ENCODE results near the gene SCML2. TPM values are rescaled to one million over a fixed set of nuclear protein-coding genes. Genes with fewer than 3 reads are reported as not detected.
A peak's percentile ranks its signal among the peaks of the same experiment; 100 is the strongest.
"Not testable (repeated sequence)": the region's sequence is repeated elsewhere in the genome, so short reads cannot be mapped to it uniquely, and the experiment has no call there.

Gene SCML2
- total and polyA plus RNA-seq, 2 donors (not counting 1 experiment from before 2014, with no cell fraction given): 1.2 to 1.3 TPM

DNA sequence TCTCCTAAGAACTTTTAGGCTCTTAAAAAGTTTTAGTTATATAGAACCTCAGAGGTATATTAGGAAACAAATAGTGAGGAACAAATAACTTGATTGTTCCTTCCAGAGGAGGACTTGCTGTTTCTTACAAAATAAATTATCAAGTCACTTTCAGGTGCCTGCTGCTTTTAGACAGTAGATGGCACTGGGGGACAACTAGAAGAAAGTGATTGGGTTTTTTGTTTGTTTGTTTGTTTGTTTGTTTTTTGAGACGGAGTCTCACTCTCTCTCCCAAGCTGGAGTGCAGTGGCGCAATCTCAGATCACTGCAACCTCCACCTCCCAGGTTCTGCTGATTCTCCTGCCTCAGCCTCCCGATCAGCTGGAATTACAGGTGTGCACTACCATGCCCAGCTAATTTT, 35.5 kb upstream of the SCML2 start:
- Histone ChIP-seq H3K27me3 (replicated peaks in 1 of 4; ENCODE audit: control extremely low read depth in 1 of 4, control insufficient read depth in 3 of 4, insufficient read depth in 4 of 4, low read length in 3 of 4) (no peaks in the 10 kb centered on the region), H3K36me3 (replicated peaks in 1 of 2; ENCODE audit: control extremely low read depth in 1 of 2, control insufficient read depth in 1 of 2, extremely low read depth in 1 of 2, insufficient read depth in 2 of 2, low read length in 1 of 2) (no peaks in the 10 kb centered on the region), H3K4me1 (ENCODE audit: control insufficient read depth in 2 of 2, insufficient read depth in 2 of 2, low read length in 2 of 2) (no peaks in the 10 kb centered on the region), H3K27ac (ENCODE audit: low read length in 2 of 2) (no peak overlapping the region), H3K79me2 (ENCODE audit: control insufficient read depth, insufficient read depth, low read length) (no peaks in the 10 kb centered on the region), H3K9ac (ENCODE audit: low read length) (no peak overlapping the region), H3K4me3 (ENCODE audit: control extremely low read depth in 1 of 5, extremely low read depth in 1 of 5, insufficient read depth in 1 of 5, low read depth in 2 of 5, low read length in 4 of 5) (no peak overlapping the region), H2AFZ (ENCODE audit: insufficient read depth, low read depth, low read length, poor library complexity, severe bottlenecking) (no peak overlapping the region), H3K9me3 (ENCODE audit: control extremely low read depth in 1 of 3, control insufficient read depth in 2 of 3, insufficient read depth in 1 of 3, low read length in 2 of 3) (no peaks in the 10 kb centered on the region), H3K4me2 (replicated peaks; ENCODE audit: low read depth, low read length, poor library complexity, severe bottlenecking) (no peak overlapping the region), H4K20me1 (ENCODE audit: control insufficient read depth, insufficient read depth, low read length, poor library complexity, severe bottlenecking) (no peaks in the 10 kb centered on the region)
- intact Hi-C loops (cut with micrococcal nuclease): loop anchor here (10.0 kb wide), 1 partner anchor 1145 kb away; no protein-coding TSS in a partner anchor
- ChIA-PET POLR2A (no interaction called here), CTCF (interaction anchor here (3.4 kb wide), 1 partner anchor 943 kb away, joined by 16 read pairs; no protein-coding TSS in a partner anchor)
- H3K4me1 Mint-ChIP-seq: peaks cover 2% of the 10 kb centered on the region
- no peak overlapping the region for H3K27ac Mint-ChIP-seq
- no peak for TF ChIP-seq CTCF (IDR thresholded peaks at IDR 0.05)
- no peak for TF ChIP-seq EZH2 (IDR thresholded peaks at IDR 0.05; ENCODE audit: borderline replicate concordance, insufficient read depth, low read depth, low read length, poor library complexity, severe bottlenecking)
- WGBS (ENCODE audit: insufficient coverage): no CpG with 5 or more reads among the region's 3 CpGs
- ATAC-seq (ENCODE audit: low read depth) (no peak), DNase-seq (no peak)
- H3K4me3 Mint-ChIP-seq: no peak overlapping the region
- H3K9me3 Mint-ChIP-seq (ENCODE audit: insufficient read depth): no peaks in the 10 kb centered on the region
- H3K27me3 Mint-ChIP-seq: no peaks in the 10 kb centered on the region

- intact Hi-C loops (cut with micrococcal nuclease): no loop called here
- no peak overlapping the region for H3K27ac Mint-ChIP-seq
- no peaks in the 10 kb centered on the region for H3K27me3 ChIP-seq (replicated peaks in 1 of 4; ENCODE audit: control extremely low read depth in 1 of 4, control insufficient read depth in 3 of 4, insufficient read depth in 4 of 4, low read length in 3 of 4)
- H3K9ac ChIP-seq (ENCODE audit: low read length): no peak overlapping the region
- H3K4me2 ChIP-seq (replicated peaks; ENCODE audit: low read depth, low read length, poor library complexity, severe bottlenecking): no peak overlapping the region
- ChIA-PET POLR2A (no interaction called here), CTCF (interaction anchor here (0.8 to 1.8 kb wide), 3 partner anchors 433 to 589 kb away, joined by 3 to 5 read pairs (median 5); no protein-coding TSS in a partner anchor)
- DNase-seq (peak; percentile 27), ATAC-seq (ENCODE audit: low read depth) (peak; percentile 43)
- no peaks in the 10 kb centered on the region for H3K4me1 ChIP-seq (ENCODE audit: control insufficient read depth in 2 of 2, insufficient read depth in 2 of 2, low read length in 2 of 2)
- no peak overlapping the region for H3K27ac ChIP-seq (ENCODE audit: low read length in 2 of 2)
- no peaks in the 10 kb centered on the region for H3K9me3 ChIP-seq (ENCODE audit: control extremely low read depth in 1 of 3, control insufficient read depth in 2 of 3, insufficient read depth in 1 of 3, low read length in 2 of 3)
- no peaks in the 10 kb centered on the region for H4K20me1 ChIP-seq (ENCODE audit: control insufficient read depth, insufficient read depth, low read length, poor library complexity, severe bottlenecking)
- no peaks in the 10 kb centered on the region for H3K4me1 Mint-ChIP-seq
- no peaks in the 10 kb centered on the region for H3K9me3 Mint-ChIP-seq (ENCODE audit: insufficient read depth)
- WGBS (ENCODE audit: insufficient coverage): 0% methylated on average over 2 of the region's 6 CpGs
- no peak overlapping the region for H3K4me3 ChIP-seq (ENCODE audit: control extremely low read depth in 1 of 5, extremely low read depth in 1 of 5, insufficient read depth in 1 of 5, low read depth in 2 of 5, low read length in 4 of 5)
- H3K4me3 Mint-ChIP-seq: no peak overlapping the region
- H3K27me3 Mint-ChIP-seq: peaks cover 11% of the 10 kb centered on the region
- TF ChIP-seq CTCF (IDR thresholded peaks at IDR 0.05) (peak; percentile 27), EZH2 (IDR thresholded peaks at IDR 0.05; ENCODE audit: borderline replicate concordance, insufficient read depth, low read depth, low read length, poor library complexity, severe bottlenecking) (no peak)
- no peaks in the 10 kb centered on the region for H3K36me3 ChIP-seq (replicated peaks in 1 of 2; ENCODE audit: control extremely low read depth in 1 of 2, control insufficient read depth in 1 of 2, extremely low read depth in 1 of 2, insufficient read depth in 2 of 2, low read length in 1 of 2)
- H3K79me2 ChIP-seq (ENCODE audit: control insufficient read depth, insufficient read depth, low read length): no peaks in the 10 kb centered on the region
- H2AFZ ChIP-seq (ENCODE audit: insufficient read depth, low read depth, low read length, poor library complexity, severe bottlenecking): no peak overlapping the region
Observed at GRCh38 chrX:18377796-18378195, 23.3 kb upstream of the SCML2 start.

- POLR2A ChIA-PET; ATAC-seq (ENCODE audit: low read depth); H3K4me2 ChIP-seq (replicated peaks; ENCODE audit: low read depth, low read length, poor library complexity, severe bottlenecking); H3K27ac ChIP-seq (ENCODE audit: low read length in 2 of 2); CTCF ChIA-PET; H3K4me3 ChIP-seq (ENCODE audit: control extremely low read depth in 1 of 5, extremely low read depth in 1 of 5, insufficient read depth in 1 of 5, low read depth in 2 of 5, low read length in 4 of 5); H4K20me1 ChIP-seq (ENCODE audit: control insufficient read depth, insufficient read depth, low read length, poor library complexity, severe bottlenecking); DNase-seq; H3K4me3 Mint-ChIP-seq; H3K27me3 ChIP-seq (replicated peaks in 1 of 4; ENCODE audit: control extremely low read depth in 1 of 4, control insufficient read depth in 3 of 4, insufficient read depth in 4 of 4, low read length in 3 of 4); H3K27ac Mint-ChIP-seq; intact Hi-C loops (cut with micrococcal nuclease); H3K9ac ChIP-seq (ENCODE audit: low read length); H3K9me3 ChIP-seq (ENCODE audit: control extremely low read depth in 1 of 3, control insufficient read depth in 2 of 3, insufficient read depth in 1 of 3, low read length in 2 of 3); H3K4me1 ChIP-seq (ENCODE audit: control insufficient read depth in 2 of 2, insufficient read depth in 2 of 2, low read length in 2 of 2); H3K79me2 ChIP-seq (ENCODE audit: control insufficient read depth, insufficient read depth, low read length); H3K36me3 ChIP-seq (replicated peaks in 1 of 2; ENCODE audit: control extremely low read depth in 1 of 2, control insufficient read depth in 1 of 2, extremely low read depth in 1 of 2, insufficient read depth in 2 of 2, low read length in 1 of 2); H3K27me3 Mint-ChIP-seq; H3K9me3 Mint-ChIP-seq (ENCODE audit: insufficient read depth); H3K4me1 Mint-ChIP-seq; H2AFZ ChIP-seq (ENCODE audit: insufficient read depth, low read depth, low read length, poor library complexity, severe bottlenecking): not testable (repeated sequence)
- WGBS (ENCODE audit: insufficient coverage): 92% methylated on average over 2 of the region's 9 CpGs
Observed at GRCh38 chrX:18375131-18375805, 20.8 kb upstream of the SCML2 start.

Data from B cell (primary cell).